DMS153 treated with DMSO at 0.1 percent for 48 hours (cell line): ENCODE results near the gene ZGPAT.

Experiments
- DNase-seq: peaks from one replicate; lab custom pipeline; 2025; ENCODE audit not compliant: unreplicated experiment; lab: John Stamatoyannopoulos, UW

The ZGPAT gene

GRCh38 chr20:63692436-63693082 is 15.3 kb upstream of the ZGPAT start:
- DNase-seq = no peak

- no peak for DNase-seq
Observed at GRCh38 chr20:63693083-63693732, 14.6 kb upstream of the ZGPAT start.

GRCh38 chr20:63693733-63694583 is 13.9 kb upstream of the ZGPAT start:
- no peak for DNase-seq

GRCh38 chr20:63694584-63695423 is 13.0 kb upstream of the ZGPAT start:
- no peak for DNase-seq

GRCh38 chr20:63695424-63696305 is 12.2 kb upstream of the ZGPAT start:
- DNase-seq = no peak

- DNase-seq = no peak
Observed at GRCh38 chr20:63696306-63696627, 11.6 kb upstream of the ZGPAT start.

- no peak for DNase-seq
Observed at GRCh38 chr20:63696628-63697356, 11.0 kb upstream of the ZGPAT start, which contains the start of gene TNFRSF6B. TNFRSF6B (plus strand) TSS chr20:63696652; CDS start chr20:63696768, 116 bp downstream.

- DNase-seq = no peak
Observed at GRCh38 chr20:63697357-63697867, 10.4 kb upstream of the ZGPAT start.

GRCh38 chr20:63697868-63698545 is 9.8 kb upstream of the ZGPAT start:
- no peak for DNase-seq

- DNase-seq = no peak
Observed at GRCh38 chr20:63698739-63699465, 8.9 kb upstream of the ZGPAT start.

- DNase-seq = no peak
Observed at GRCh38 chr20:63699466-63700198, 8.2 kb upstream of the ZGPAT start.

- DNase-seq = no peak
Observed at GRCh38 chr20:63700199-63701050, 7.4 kb upstream of the ZGPAT start.

GRCh38 chr20:63701051-63701328 is 6.8 kb upstream of the ZGPAT start:
- no peak for DNase-seq

- DNase-seq = no peak
Observed at GRCh38 chr20:63701329-63702035, 6.4 kb upstream of the ZGPAT start.

GRCh38 chr20:63702036-63702665 is 5.7 kb upstream of the ZGPAT start:
- DNase-seq = no peak
